ENCODE data around the gene SKP1.

GRCh38 chr5:134125039-134126015 is 51.4 kb downstream of the SKP1 start:
- TF ChIP-seq CTCF (conservative IDR thresholded peaks at IDR 0.05; ENCODE audit: low read length) = no peak
- TF ChIP-seq EZH2phosphoT487 (IDR thresholded peaks at IDR 0.05; ENCODE audit: borderline replicate concordance) = no peak

Measured in Loucy (cell line).